DOHH2 (cell line): ENCODE results near the gene SLC4A11.

Source experiments
- H3F3A ChIP-seq: fragments of 200-600 bp; sonication (generic), shearing (Covaris generic); 2 replicates; pipeline ENCODE4 v1.6.0; 2016; ENCODE audit warnings: antibody characterized with exemption, mild to moderate bottlenecking; ENCODE audit not compliant: control insufficient read depth, insufficient read depth
- H3K27ac ChIP-seq: fragments of 200-600 bp; sonication (generic); 2 replicates; pipeline ENCODE4 v1.5.1; 2014; ENCODE audit warnings: low read depth, mild to moderate bottlenecking, low read length, moderate library complexity
- H3K27me3 ChIP-seq: fragments of 200-600 bp; sonication (generic); 2 replicates; pipeline ENCODE4 v1.6.1; 2014; ENCODE audit warnings: mild to moderate bottlenecking, low read length, mixed read lengths; ENCODE audit not compliant: control insufficient read depth
- H3K36me3 ChIP-seq: fragments of 200-600 bp; sonication (generic); 2 replicates; pipeline ENCODE4 v1.6.1; 2014; ENCODE audit warnings: mild to moderate bottlenecking, low read length, moderate library complexity, mixed read lengths; ENCODE audit not compliant: control insufficient read depth
- H3K4me1 ChIP-seq: fragments of 200-600 bp; sonication (generic); 2 replicates; pipeline ENCODE4 v1.6.1; 2014; ENCODE audit warnings: mild to moderate bottlenecking, low read length, mixed read lengths; ENCODE audit not compliant: control insufficient read depth
- H3K4me2 ChIP-seq: fragments of 200-600 bp; sonication (generic); 2 replicates; pipeline ENCODE4 v1.6.0; 2014; ENCODE audit warnings: mild to moderate bottlenecking, low read length, moderate library complexity
- H3K4me3 ChIP-seq: fragments of 200-600 bp; sonication (generic); 2 replicates; pipeline ENCODE4 v1.5.1; 2014; ENCODE audit warnings: mild to moderate bottlenecking, low read length, mixed read lengths
- H3K79me2 ChIP-seq: fragments of 200-600 bp; sonication (generic); 2 replicates; pipeline ENCODE4 v1.6.1; 2014; ENCODE audit warnings: mild to moderate bottlenecking, low read length, mixed read lengths; ENCODE audit not compliant: control insufficient read depth
- H3K9me2 ChIP-seq: fragments of 200-600 bp; sonication (generic); replicated peaks from 2 replicates; pipeline ENCODE4 v1.6.1; 2014; ENCODE audit warnings: mild to moderate bottlenecking, low read length, mixed read lengths; ENCODE audit not compliant: control insufficient read depth
- H3K9me3 ChIP-seq: fragments of 200-600 bp; sonication (generic); 2 replicates; pipeline ENCODE4 v1.6.1; 2014; ENCODE audit warnings: antibody characterized with exemption, low read length, mixed read lengths; ENCODE audit not compliant: control insufficient read depth, insufficient read depth
- H4K20me1 ChIP-seq: fragments of 200-600 bp; sonication (generic); 2 replicates; pipeline ENCODE4 v1.6.0; 2014; ENCODE audit warnings: low read depth, mild to moderate bottlenecking, antibody characterized with exemption, low read length, moderate library complexity; ENCODE audit not compliant: control insufficient read depth, insufficient read depth
- CTCF ChIP-seq: fragments of 200-600 bp; sonication (generic); IDR thresholded peaks from one replicate; pipeline ENCODE4 v1.5.1; 2014; ENCODE audit warnings: antibody characterized with exemption, mild to moderate bottlenecking, low read depth, low read length; ENCODE audit not compliant: poor library complexity, severe bottlenecking
- EZH2phosphoT487 ChIP-seq: fragments of 200-600 bp; sonication (generic); IDR thresholded peaks from 2 replicates; pipeline ENCODE4 v1.6.1; 2017; ENCODE audit warnings: borderline replicate concordance, mild to moderate bottlenecking, antibody characterized with exemption, low read length, moderate library complexity, mixed read lengths

Gene SLC4A11

GRCh38 chr20:3177746-3178485, 61.1 kb downstream of the SLC4A11 start:
- Histone ChIP-seq H3K9me3 (no peaks in the 10 kb centered on the region), H3K4me2 (no peak overlapping the region), H3K4me1 (peaks cover 10% of the 10 kb centered on the region), H3K36me3 (no peaks in the 10 kb centered on the region), H3K27me3 (peaks cover 21% of the 10 kb centered on the region), H4K20me1 (no peaks in the 10 kb centered on the region), H3K9me2 (no peaks in the 10 kb centered on the region), H3K27ac (no peak overlapping the region), H3F3A (peaks cover 6% of the 10 kb centered on the region; the same call in 1 of the 2 replicates), H3K79me2 (no peaks in the 10 kb centered on the region), H3K4me3 (no peak overlapping the region)
- no peak for TF ChIP-seq EZH2phosphoT487
- TF ChIP-seq CTCF: no peak
